Left ventricle myocardium inferior (tissue), 1 donor: Measurements from ENCODE around the gene RPL3. TPM values are rescaled to one million over a fixed set of nuclear protein-coding genes. Genes with fewer than 3 reads are reported as not detected.

Experiments used
- DNase-seq: peaks from one replicate; pipeline ENCODE4 v3.0.0-alpha.2; 2020
- H3K27ac ChIP-seq: fragments of 200-600 bp; replicated peaks from 2 replicates; pipeline ENCODE4 v1.8.0; 2021
- H3K27me3 ChIP-seq: fragments of 200-600 bp; 2 replicates; pipeline ENCODE4 v1.8.0; 2021; ENCODE audit warnings: low read depth
- H3K36me3 ChIP-seq: fragments of 200-600 bp; 2 replicates; pipeline ENCODE4 v1.8.0; 2021
- H3K4me1 ChIP-seq: fragments of 200-600 bp; 2 replicates; pipeline ENCODE4 v1.8.0; 2021
- H3K4me3 ChIP-seq: fragments of 200-600 bp; 2 replicates; pipeline ENCODE4 v1.8.0; 2021; ENCODE audit warnings: mild to moderate bottlenecking, moderate library complexity
- H3K9me3 ChIP-seq: fragments of 200-600 bp; replicated peaks from 2 replicates; pipeline ENCODE4 v1.8.0; 2021
- CTCF ChIP-seq: fragments of 200-600 bp; IDR thresholded peaks from 2 replicates; pipeline ENCODE4 v1.8.0; 2021; ENCODE audit warnings: antibody characterized with exemption, mild to moderate bottlenecking, borderline replicate concordance
- intact Hi-C: fragments of 100-400 bp; cut with micrococcal nuclease; formaldehyde crosslinking; loops from one replicate; pipeline ENCODE4 v1.11.0; 2022
- total RNA-seq: library from RNA; stranded (reverse); fragmentation: NEBNext Ultra II Directional; extraction: Animal tissue kit (Norgen Biotek cat#: 25700); gene quantifications from one replicate; pipeline ENCODE4 v1.2.1, GENCODE V29; 2021
- donor health status: DM: no; HTN: yes; CAD: no; lungs with severe emphysema.

The RPL3 gene
- total RNA-seq, 1 donor from 2014 or later = 325 TPM

- intact Hi-C loops = no loop called here
- Histone ChIP-seq H3K4me1 (peaks cover 44% of the 10 kb centered on the region), H3K27ac (peak overlapping the region; percentile 86), H3K4me3 (no peak overlapping the region), H3K36me3 (no peaks in the 10 kb centered on the region), H3K9me3 (peaks cover 12% of the 10 kb centered on the region), H3K27me3 (no peaks in the 10 kb centered on the region)
- TF ChIP-seq CTCF = no peak
- DNase-seq = no peak
Observed at GRCh38 chr22:39284142-39284980, 35.1 kb downstream of the RPL3 start.

DNA sequence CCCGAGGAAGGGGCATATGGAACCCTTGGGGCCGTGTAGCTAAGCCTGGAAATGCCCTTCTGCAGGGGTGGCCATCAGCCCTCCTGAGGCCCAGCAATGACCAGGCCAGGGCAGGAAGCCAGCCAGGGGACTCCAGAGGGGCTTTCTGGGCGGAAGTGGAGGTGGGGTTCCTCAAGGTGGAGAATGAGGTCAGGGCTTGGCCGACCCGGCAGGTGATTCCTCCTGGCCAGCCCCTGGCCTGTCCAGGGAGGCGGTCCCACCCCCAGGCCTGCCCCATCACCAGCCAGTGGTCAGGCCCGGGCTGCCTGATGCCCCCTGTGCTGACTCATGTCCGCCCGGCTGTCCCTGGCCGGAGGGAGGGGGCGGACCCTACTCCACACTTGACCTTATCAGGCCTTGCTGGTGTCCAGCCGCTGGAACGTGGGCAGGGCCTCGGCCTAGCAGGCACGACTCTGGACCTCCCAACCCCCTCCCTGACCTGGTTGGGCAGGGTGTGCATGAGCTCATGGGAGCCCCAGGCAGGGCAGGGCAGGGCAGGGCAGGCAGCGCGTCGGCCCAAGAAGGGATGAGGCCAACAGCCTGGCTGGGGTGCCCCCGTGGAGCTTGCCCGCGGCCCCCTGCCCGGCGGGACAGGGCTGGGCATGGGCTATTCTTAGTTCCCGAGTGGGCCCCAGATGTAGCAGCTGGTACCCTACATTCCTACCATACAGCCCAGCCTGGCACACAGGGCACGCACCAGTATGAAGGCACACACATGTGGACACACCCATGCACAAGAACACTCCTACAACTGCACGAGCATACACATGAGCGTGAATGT, 35.9 kb downstream of the RPL3 start:
- no peak for TF ChIP-seq CTCF
- no peaks in the 10 kb centered on the region for H3K36me3 ChIP-seq
- peak; percentile 63 for DNase-seq
- peak overlapping the region; percentile 86 for H3K27ac ChIP-seq
- intact Hi-C loops = no loop called here
- H3K9me3 ChIP-seq = peaks cover 12% of the 10 kb centered on the region
- peaks cover 52% of the 10 kb centered on the region for H3K4me1 ChIP-seq
- H3K4me3 ChIP-seq = no peak overlapping the region
- no peaks in the 10 kb centered on the region for H3K27me3 ChIP-seq

DNA sequence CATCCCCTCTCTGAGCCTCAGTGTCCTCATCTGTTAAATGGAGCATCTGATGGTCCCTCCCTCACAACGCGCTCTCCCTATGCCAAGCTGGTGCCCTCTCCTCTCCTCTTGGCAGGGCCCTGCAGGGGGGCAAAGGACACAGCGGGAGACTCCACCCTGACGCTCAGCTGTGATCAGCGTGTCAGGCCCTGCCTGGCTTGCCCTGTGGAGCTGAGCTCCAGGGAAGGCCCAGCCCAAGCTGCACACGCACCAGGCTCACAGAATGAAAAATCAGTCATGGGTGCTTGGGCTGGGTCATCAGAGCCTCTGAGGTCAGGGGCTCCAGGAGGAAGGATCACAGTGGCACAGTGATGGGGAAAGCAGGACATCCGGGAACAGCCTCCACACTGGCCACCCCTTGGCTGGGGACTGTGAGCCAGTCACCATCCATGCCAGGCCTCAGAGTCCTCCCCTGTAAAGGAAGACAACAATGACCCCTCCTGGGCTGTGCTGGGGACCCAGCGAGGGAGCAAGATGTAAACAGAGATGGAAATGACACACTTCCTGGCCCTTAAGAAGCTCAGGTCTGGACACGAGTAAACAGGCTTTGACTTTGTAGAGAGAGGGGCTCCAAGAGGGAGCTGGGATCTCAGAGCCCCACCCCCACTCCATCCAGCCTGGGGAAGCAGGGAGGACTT, 36.6 kb downstream of the RPL3 start:
- no peaks in the 10 kb centered on the region for H3K27me3 ChIP-seq
- DNase-seq = no peak
- peaks cover 12% of the 10 kb centered on the region for H3K9me3 ChIP-seq
- intact Hi-C loops = no loop called here
- no peak overlapping the region for H3K4me3 ChIP-seq
- TF ChIP-seq CTCF = no peak
- peak overlapping the region; percentile 86 for H3K27ac ChIP-seq
- peaks cover 59% of the 10 kb centered on the region for H3K4me1 ChIP-seq
- no peaks in the 10 kb centered on the region for H3K36me3 ChIP-seq

DNA sequence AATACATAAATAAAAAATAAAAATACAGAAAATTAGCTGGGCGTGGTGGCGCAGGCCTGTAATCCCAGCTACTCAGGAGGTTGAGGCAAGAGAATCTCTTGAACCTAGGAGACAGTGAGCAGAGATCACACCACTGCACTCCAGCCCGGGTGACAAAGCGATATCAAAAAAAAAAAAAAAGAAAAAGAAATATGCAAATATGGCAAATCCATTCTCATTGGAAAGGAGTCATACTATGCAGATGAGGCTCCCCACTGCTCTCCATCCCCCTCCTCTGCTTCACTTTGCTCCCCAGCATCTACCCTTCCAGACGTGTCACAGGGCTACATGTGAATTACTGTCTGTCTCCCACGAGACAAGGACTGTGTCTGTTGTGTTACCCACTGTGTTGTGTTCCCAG, 38.3 kb downstream of the RPL3 start:
- no peak for TF ChIP-seq CTCF
- Histone ChIP-seq H3K36me3 (no peaks in the 10 kb centered on the region), H3K9me3 (peaks cover 20% of the 10 kb centered on the region), H3K27ac (peak overlapping the region; percentile 86), H3K4me3 (no peak overlapping the region), H3K4me1 (peaks cover 66% of the 10 kb centered on the region), H3K27me3 (no peaks in the 10 kb centered on the region)
- intact Hi-C loops = no loop called here
- DNase-seq = no peak

DNA sequence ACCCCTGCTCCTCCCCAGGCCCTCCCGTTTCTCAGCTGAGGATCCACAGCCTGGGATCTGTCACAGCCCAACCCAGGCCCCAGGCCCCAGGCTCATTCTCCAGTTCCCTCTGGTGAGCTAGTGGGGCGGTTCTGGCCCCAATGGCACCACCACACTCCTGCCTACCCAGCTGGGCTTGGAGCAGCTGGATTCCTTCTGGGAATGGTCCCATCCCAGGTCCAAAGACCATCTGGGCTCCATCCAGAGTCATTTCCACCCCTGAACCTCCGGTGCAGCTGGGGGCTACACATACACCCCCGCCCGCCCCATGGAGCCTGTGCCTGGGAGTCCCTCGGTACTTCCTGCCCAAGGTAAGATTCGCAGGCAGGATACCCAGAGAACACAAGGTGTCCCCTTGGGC, 39.2 kb downstream of the RPL3 start:
- peak overlapping the region; percentile 86 for H3K27ac ChIP-seq
- H3K27me3 ChIP-seq = no peaks in the 10 kb centered on the region
- H3K4me1 ChIP-seq = peaks cover 70% of the 10 kb centered on the region
- H3K9me3 ChIP-seq = peaks cover 19% of the 10 kb centered on the region
- H3K36me3 ChIP-seq = no peaks in the 10 kb centered on the region
- TF ChIP-seq CTCF = no peak
- no peak overlapping the region for H3K4me3 ChIP-seq
- DNase-seq = no peak
- intact Hi-C loops = no loop called here
